ENCODE data around the gene PTGS1. TPM values are rescaled to one million over a fixed set of nuclear protein-coding genes. Genes with fewer than 3 reads are reported as not detected.

The PTGS1 gene
- total and polyA plus RNA-seq, 9 of the 15 experiments (the other 6 are each of a cell fraction or from before 2014, with no cell fraction given), result 3.4 to 12.9 (median 5.3) TPM

- no peaks in the 10 kb centered on the region for H4K20me1 ChIP-seq (replicated peaks; ENCODE audit: control insufficient read depth, insufficient read depth, low read length)
- in situ Hi-C loops (cut with MboI), result no loop called here
- no peak overlapping the region for H3K4me2 ChIP-seq (ENCODE audit: insufficient read depth, low read length)
- H2AFZ ChIP-seq (ENCODE audit: low read depth, low read length), result no peak overlapping the region
- no peaks in the 10 kb centered on the region for H3K79me2 ChIP-seq (ENCODE audit: control insufficient read depth, insufficient read depth, low read length)
- no peaks in the 10 kb centered on the region; the same call in 1 of the 2 replicates for H3K9me3 ChIP-seq (replicated peaks; ENCODE audit: control insufficient read depth, insufficient read depth, low read depth, low read length)
- FAIRE-seq (peak; percentile 67), ATAC-seq (peak; percentile 84), DNase-seq (ENCODE audit: extremely low read depth in 1 of 4, low spot score in 3 of 4) (peak in 1 of 4 experiments; percentile 29)
- H3K9ac ChIP-seq (ENCODE audit: insufficient read depth in 1 of 2, low read depth in 2 of 2, low read length in 2 of 2), result no peak overlapping the region
- no peaks in the 10 kb centered on the region for H3K9me1 ChIP-seq (ENCODE audit: control insufficient read depth, insufficient read depth, low read length)
- peaks cover 0 to 3% of the 10 kb centered on the region in 2 experiments; a peak in 1 of 5 replicates for H3K4me1 ChIP-seq (replicated peaks in 1 of 2; ENCODE audit: control insufficient read depth in 2 of 2, insufficient read depth in 2 of 2, low read length in 2 of 2)
- ChIA-PET CTCF (ENCODE audit: low intra/inter-chr PET ratio) (no interaction called here), POLR2A (interaction anchor here (1.1 kb wide), 2 partner anchors 17 to 232 kb away, joined by 4 to 7 read pairs; no protein-coding TSS in a partner anchor)
- WGBS (ENCODE audit: insufficient coverage, low coverage, missing lambda C conversion rate), result 8% methylated on average over 2 of the region's 2 CpGs
- TF ChIP-seq ZNF24 (IDR thresholded peaks at IDR 0.05) (no peak), RAD21 (CRISPR knock-in tag; conservative IDR thresholded peaks at IDR 0.05 in 1 of 2, IDR thresholded peaks at IDR 0.05 in 1 of 2) (peak in 1 of 2 experiments; percentile 21; a peak in 1 of 4 replicates), ZNF395 (CRISPR knock-in tag; IDR thresholded peaks at IDR 0.05) (no peak), ZNF384 (IDR thresholded peaks at IDR 0.05; ENCODE audit: low read depth, low read length) (no peak), NR1H2 (CRISPR knock-in tag; IDR thresholded peaks at IDR 0.05) (no peak), CTCF (IDR thresholded peaks at IDR 0.05 in 2 of 3, conservative IDR thresholded peaks at IDR 0.05 in 1 of 3; ENCODE audit: insufficient read depth in 2 of 3, low read depth in 1 of 3, low read length in 3 of 3) (peak; percentile 52 to 63 (median 53))
- H3K4me3 ChIP-seq, result no peak overlapping the region
- intact Hi-C loops (cut with micrococcal nuclease), result no loop called here
- no peaks in the 10 kb centered on the region for H3K36me3 ChIP-seq (ENCODE audit: control insufficient read depth, insufficient read depth, low read length)
- 0 out of 5 replicates have a peak, but pooled peaks cover 0 to 6% of the 10 kb centered on the region in 2 experiments for H3K27me3 ChIP-seq (ENCODE audit: control insufficient read depth in 2 of 2, insufficient read depth in 2 of 2, low read length in 2 of 2)
- no peak overlapping the region for H3K27ac ChIP-seq (ENCODE audit: extremely low read depth, low read depth, low read length)
- no TSS peak for BruUV-seq (replicated peaks)
Measured at GRCh38 chr9:122356627-122357026, 14.2 kb upstream of the PTGS1 start.
